ENCODE data around the gene HEXD.
"Not testable (repeated sequence)": the region's sequence is repeated elsewhere in the genome, so short reads cannot be mapped to it uniquely, and the experiment has no call there.

HEXD gene

GRCh38 chr17:82397449-82398335 lies 20.5 kb upstream of the HEXD start:
- DNase-seq, result no peak

- no peak for DNase-seq
These were observed 19.1 kb upstream of the HEXD start for GRCh38 chr17:82399041-82399441.

- no peak for DNase-seq
These were observed 18.5 kb upstream of the HEXD start for GRCh38 chr17:82399601-82400101.

- DNase-seq, result no peak
These were observed 17.9 kb upstream of the HEXD start for GRCh38 chr17:82400206-82400605.

GRCh38 chr17:82400830-82401229 lies 17.3 kb upstream of the HEXD start:
- DNase-seq, result peak; percentile 37

GRCh38 chr17:82402865-82403264 lies 15.3 kb upstream of the HEXD start:
- no peak for DNase-seq

- DNase-seq, result no peak
These were observed 14.2 kb upstream of the HEXD start for GRCh38 chr17:82403662-82404660.

- no peak for DNase-seq
These were observed 13.1 kb upstream of the HEXD start for GRCh38 chr17:82405051-82405450.

GRCh38 chr17:82406131-82406671 lies 11.9 kb upstream of the HEXD start:
- no peak for DNase-seq

- DNase-seq, result no peak
These were observed 10.9 kb upstream of the HEXD start for GRCh38 chr17:82407255-82407654.

GRCh38 chr17:82408288-82408937 lies 9.7 kb upstream of the HEXD start:
- no peak for DNase-seq

- no peak for DNase-seq
These were observed 9.2 kb upstream of the HEXD start for GRCh38 chr17:82408938-82409318.

GRCh38 chr17:82410014-82410716 lies 8.0 kb upstream of the HEXD start:
- DNase-seq, result no peak

GRCh38 chr17:82411396-82412053 lies 6.6 kb upstream of the HEXD start:
- no peak for DNase-seq

- not testable (repeated sequence) for DNase-seq
These were observed 6.1 kb upstream of the HEXD start for GRCh38 chr17:82412081-82412480.

- no peak for DNase-seq
These were observed 5.3 kb upstream of the HEXD start for GRCh38 chr17:82412535-82413520.

- peak; percentile 57 for DNase-seq
These were observed 3.4 kb upstream of the HEXD start for GRCh38 chr17:82414548-82415281.

- DNase-seq, result no peak
These were observed 2.8 kb upstream of the HEXD start for GRCh38 chr17:82415336-82415735.

- no peak for DNase-seq
These were observed 2.4 kb upstream of the HEXD start for GRCh38 chr17:82415786-82416185.
